Uterus (tissue), 2 donors: ENCODE data around the gene ATP11A.

ENCODE experiments used
- POLR2A ChIP-seq, 2 donors: fragments of 450-650 bp; IDR thresholded peaks; one replicate each; pipeline ENCODE4 v1.6.1; 2016; ENCODE audit warnings: antibody characterized with exemption in 2 of 2, mild to moderate bottlenecking in 1 of 2, moderate library complexity in 1 of 2
- TF ChIP-seq, protein P1 (sequence below), 4 experiments: fragments of 200-600 bp in 2 of 4; fragments of 450-650 bp in 2 of 4; sonication (generic) in 2 of 4; IDR thresholded peaks; one replicate each; pipeline ENCODE4 v1.5.1; 2016 to 2019; ENCODE audit warnings: antibody characterized with exemption in 4 of 4, mild to moderate bottlenecking in 2 of 4, moderate library complexity in 1 of 4

DNA sequence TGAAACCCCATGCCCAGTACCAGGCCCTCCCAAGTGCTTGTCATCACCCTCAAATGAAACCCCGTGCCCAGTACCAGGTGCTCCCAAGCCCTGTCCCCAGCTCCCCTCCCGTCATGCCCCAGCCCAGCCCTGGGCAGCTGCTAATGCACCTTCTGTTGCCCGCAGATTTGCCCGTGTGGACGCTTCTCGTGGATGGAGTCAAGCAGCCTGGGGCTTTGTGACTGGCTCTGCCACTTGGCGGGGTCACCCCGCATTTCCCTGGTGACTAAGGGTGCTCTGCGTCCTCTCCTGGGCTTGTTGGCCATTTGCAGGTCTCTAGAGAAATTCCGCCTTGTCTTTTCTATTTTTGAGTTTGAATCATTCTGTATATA, 82.7 kb downstream of the ATP11A start:
- TF ChIP-seq, protein P1, sequence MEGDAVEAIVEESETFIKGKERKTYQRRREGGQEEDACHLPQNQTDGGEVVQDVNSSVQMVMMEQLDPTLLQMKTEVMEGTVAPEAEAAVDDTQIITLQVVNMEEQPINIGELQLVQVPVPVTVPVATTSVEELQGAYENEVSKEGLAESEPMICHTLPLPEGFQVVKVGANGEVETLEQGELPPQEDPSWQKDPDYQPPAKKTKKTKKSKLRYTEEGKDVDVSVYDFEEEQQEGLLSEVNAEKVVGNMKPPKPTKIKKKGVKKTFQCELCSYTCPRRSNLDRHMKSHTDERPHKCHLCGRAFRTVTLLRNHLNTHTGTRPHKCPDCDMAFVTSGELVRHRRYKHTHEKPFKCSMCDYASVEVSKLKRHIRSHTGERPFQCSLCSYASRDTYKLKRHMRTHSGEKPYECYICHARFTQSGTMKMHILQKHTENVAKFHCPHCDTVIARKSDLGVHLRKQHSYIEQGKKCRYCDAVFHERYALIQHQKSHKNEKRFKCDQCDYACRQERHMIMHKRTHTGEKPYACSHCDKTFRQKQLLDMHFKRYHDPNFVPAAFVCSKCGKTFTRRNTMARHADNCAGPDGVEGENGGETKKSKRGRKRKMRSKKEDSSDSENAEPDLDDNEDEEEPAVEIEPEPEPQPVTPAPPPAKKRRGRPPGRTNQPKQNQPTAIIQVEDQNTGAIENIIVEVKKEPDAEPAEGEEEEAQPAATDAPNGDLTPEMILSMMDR (IDR thresholded peaks at IDR 0.05), result no peak
- TF ChIP-seq POLR2A (IDR thresholded peaks at IDR 0.05), result no peak
